Kidney capillary endothelial cell (primary cell): ENCODE results near the gene DOLPP1.

ENCODE experiments used
- DNase-seq: peaks from one replicate; pipeline ENCODE4 v3.0.0-alpha.2; 2018; ENCODE audit warnings: low spot score

DOLPP1 gene

DNA sequence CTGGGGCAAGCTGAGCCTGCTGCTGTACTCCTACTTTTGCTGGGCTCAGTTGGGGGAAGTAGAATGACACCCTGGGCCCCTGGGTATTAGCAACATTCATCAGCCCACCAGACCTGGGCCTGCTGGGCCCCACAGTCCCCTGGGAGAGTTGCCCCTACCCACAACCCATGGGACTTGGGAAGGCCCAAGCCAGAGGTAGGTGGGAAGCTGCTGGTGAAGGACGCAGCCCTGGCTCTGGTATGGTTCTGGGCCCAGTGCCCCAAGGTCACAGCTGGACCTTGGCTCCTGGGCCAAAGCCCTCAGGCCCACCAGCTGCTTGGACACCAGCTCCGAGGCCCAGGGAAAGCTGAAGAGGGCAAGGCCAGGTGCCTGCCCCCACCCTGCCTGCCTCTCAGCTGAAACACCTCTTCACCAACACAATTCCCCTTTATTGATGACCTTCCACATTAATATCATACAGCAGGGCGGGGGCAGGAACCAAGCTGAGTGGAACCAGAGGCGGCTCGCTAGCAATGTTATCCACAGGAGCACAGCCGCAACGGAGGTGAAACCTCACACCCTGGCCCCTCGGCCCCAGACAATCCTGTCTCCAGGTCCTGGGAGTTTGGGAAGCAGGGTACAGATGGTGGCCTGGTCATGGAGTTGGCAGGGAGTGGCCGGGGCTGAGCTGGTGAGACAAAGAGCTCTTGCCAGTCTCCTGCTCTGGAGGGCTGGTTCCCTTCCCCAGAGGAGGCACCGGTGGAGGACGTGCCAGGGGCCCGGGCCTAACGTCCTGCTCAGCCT is 13.7 kb downstream of the DOLPP1 start:
- no peak for DNase-seq

DNA sequence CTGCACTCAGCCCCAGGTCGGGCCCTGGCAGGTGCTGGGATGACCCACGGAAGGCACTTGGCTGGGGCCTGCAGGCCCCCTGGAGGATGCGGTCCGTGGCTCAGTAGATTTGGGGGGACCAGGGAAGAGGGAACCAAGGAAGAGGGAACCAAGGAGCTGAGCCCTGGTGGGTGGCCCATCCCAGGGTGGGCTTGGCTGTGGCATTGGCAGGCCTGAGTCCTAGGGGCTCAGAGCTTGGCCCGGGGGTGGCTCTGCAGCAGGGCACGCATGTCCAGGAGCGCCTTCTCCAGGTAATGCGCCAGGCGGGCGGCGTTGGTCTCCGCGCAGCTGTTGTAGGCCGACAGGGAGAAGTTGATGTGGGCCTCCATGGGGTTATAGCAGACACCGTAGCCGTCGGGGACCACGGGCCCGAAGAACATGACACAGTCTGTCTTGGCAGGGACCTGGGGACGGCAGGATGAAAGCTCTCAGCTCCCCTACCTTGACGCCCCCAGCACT is 14.3 kb downstream of the DOLPP1 start:
- no peak for DNase-seq

DNA sequence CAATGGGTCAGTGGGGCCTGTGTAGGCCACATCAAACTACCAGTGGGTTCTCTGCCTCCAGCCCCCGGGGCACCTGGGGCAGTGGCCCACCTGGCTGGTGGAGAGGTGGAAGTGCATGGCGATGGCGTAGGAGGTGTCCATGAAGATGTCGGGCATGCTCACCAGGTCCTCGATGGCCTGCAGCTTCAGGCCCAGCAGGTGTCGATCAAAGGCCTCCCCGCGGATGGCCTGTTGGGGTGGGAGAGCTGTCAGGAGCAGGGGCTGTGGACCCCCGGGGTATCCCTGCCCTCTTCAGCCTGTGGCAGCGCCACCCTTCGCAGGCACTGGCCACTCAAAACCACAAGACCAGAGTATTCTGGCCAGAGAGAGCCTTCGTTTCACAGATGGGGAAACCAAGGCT is 15.0 kb downstream of the DOLPP1 start:
- DNase-seq, result no peak

DNA sequence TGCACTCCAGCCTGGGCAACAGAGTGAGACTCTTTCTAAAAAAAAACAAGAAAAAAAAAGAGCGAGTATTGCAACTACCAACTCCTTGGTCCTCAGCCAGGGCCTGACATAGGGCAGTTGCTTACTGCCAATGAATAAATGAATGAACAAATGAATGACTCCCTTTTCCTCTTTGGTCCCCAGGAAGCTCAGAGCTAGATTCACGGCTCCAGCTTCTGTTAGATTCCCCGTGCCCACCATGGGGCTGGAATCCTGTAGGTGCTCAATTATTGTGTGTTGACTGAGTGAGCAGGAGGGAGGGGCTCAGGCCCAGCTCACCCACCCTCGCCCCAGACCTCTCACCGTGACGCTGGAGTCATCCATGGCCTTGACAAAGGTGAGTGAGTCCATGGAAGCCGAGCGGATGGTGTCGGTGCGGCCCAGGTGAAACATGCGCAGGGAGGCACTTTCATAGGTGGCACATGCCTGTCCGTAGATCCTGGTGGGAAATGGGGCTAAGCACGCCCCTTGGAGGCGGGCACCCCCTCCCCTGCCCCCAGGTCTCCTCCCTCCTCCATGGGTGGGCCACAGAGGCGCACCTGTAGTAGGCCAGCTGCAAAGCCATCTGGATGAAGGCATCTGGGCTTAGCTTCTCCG is 16.9 kb downstream of the DOLPP1 start:
- no peak for DNase-seq

DNA sequence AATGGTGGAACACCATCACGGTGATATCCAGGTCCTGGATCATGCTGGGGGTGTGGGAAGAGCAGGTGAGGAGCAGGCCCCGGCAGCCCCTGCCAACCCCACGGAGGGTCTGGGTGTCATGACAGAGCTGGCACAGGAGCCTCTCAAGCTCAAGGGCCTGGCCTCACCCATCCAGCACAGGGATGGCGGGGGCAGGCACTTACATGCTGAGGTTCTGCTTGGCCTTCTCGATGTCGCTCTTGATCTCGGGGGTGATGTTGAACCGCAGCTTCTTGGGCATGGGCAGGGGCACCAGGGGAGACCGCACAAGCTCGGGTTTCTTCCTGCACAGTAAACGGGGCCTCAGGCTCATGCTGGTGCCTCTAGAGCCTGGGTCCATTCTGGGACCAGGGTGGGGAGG is 17.4 kb downstream of the DOLPP1 start:
- DNase-seq, result no peak

DNA sequence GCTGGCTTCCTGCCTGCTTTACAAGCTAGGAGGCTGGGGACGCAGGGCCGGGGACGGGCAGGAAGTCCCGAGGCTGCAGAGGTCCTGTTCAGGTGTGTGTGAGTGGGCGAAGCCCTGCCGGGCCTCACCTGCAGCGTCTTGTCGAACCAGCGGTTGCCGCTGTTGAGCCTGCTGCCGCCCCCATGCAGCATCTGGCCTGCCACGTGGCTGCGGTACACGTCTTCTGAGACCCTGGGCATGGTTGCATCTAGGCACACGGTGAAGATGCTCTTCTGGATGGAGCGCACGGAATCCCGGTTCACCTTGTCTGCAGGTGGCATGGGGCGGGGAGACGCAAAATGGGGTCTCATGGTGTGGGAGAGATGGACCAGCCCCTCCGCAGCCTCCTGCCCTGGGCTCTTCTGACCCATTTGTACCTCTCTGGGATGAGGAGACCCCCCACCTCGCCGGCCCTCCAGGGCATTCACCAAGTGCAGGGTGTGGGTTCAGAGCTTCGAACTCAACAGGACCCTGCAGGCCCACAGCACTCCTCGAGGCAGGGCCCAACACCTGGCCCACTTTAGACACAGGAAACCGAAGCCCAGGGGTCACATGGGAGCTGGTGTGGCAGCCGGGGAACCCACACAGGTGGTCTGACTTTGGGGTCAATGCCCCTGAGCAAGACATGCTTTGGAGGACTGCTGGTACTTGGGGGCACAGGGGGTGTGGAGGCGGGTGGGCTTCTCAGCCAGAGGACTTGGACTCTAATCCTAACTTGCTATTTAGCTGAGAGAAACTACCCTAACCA is 19.7 kb downstream of the DOLPP1 start:
- no peak for DNase-seq

DNA sequence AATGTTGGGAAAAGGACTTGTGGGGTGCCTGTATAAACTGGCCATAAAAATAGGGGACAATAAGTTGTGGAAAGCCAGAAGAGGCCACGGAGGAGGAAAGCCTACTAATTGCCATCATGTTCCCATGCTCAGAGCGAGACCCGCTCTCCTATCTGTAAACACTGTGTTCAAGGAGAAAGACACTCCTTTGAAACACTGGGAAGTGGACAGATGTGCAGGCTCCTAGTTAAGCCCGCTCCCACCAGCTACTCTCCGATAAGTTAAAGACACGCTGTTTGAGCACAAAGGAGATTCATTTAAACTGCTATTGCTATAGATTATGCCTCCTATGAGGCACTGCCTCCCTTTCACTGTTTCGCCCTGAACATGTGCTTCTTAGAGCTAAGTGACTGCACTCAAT is 20.4 kb downstream of the DOLPP1 start:
- DNase-seq, result no peak

DNA sequence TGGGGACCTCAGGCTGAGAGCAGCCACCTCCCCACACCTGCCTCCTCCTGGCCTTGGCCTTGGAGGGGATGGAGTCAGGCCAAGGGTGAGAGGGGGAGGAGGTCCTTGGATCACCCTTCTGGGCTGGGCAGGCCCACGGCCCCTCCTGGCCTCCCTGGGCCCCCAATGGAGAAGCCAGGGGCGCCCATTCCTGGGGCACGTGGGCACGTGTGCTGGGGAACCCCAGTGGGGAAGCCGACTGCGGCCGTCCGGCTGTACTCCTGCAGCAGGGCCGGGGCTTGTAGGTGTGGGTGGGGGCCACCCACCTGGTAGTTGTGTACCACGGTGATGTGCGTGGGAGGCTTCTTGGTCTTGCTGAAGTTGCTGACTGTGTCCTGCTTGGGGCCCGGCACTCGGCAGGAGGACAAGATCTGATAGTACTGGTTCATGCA is 21.2 kb downstream of the DOLPP1 start:
- DNase-seq, result no peak

DNA sequence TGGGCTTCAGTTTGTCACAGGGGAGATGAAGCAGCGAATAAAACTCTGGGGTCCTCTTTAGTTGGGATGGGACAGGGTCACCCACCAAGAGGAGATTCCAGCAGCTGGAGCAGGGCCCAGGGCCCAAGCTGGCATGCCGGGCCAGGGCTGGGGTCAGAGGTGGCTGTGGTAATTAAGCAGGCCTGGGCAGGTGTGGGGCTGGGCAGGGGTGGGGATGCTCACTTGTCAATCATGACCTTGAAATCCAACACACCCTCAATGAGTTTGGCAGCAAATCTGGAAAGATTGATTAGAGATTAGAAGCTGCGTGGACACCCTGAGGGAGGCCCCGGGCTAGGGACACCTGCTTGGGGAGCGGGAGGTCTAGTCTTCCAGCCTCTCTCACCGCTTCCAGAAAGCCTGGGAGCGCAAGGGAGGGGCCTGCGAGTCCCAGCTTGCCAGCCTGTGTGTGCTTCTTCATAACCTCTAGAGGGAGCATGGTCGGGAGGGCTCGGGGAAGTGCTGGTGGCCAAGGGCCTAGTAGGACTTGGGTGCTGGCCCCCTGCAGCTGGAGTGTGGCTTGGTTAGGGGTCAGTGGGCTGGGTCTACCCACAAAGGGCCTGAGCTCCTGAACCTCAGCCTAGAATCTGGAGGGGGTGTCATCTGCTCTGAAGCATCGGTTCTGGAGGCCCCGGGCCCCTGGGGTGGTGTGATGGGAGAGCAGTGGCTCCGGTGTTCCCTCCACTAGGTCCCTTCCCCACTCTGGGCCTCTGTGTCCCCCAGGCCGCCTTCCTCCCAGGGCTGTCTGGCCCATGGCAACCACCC is 22.1 kb downstream of the DOLPP1 start:
- peak; percentile 29 for DNase-seq

DNA sequence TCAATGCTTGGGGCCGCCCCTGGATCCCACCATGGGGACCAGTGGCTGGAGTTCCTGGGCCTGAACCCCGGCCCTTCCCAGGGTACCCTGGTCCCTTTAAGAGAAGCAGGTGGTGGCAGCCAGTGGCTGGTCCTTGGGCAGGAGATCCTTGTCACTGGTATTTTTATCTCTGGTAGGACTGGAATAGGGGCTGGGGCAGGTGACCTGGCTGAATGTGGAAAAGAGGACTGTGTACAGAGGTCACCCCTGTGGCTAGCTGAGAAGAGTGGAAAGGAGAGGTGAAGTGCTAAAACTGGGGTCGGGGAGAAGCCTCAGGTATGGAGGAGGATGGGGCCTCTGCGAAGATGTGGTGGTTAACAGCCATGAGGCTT is 22.7 kb downstream of the DOLPP1 start:
- no peak for DNase-seq

DNA sequence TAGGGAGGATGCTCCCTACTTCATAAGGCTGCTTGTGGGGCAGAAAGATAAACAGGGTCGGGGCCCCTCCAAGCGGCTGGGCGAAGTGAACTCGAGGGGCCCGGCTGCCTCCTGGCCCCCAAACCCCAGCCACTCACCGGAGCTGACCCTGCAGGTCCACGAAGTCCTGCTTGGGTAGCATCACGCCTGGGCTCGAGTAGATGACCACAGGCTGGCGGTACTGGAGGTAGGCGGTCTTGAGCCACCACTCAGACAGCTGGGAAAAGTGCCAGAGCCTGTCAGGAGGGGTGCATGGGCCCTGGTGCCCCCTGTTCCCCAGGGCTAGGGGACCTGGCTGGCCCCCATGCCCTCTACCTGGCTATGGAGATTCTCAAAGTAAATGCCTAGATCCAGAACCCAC is 23.1 kb downstream of the DOLPP1 start:
- DNase-seq, result no peak

DNA sequence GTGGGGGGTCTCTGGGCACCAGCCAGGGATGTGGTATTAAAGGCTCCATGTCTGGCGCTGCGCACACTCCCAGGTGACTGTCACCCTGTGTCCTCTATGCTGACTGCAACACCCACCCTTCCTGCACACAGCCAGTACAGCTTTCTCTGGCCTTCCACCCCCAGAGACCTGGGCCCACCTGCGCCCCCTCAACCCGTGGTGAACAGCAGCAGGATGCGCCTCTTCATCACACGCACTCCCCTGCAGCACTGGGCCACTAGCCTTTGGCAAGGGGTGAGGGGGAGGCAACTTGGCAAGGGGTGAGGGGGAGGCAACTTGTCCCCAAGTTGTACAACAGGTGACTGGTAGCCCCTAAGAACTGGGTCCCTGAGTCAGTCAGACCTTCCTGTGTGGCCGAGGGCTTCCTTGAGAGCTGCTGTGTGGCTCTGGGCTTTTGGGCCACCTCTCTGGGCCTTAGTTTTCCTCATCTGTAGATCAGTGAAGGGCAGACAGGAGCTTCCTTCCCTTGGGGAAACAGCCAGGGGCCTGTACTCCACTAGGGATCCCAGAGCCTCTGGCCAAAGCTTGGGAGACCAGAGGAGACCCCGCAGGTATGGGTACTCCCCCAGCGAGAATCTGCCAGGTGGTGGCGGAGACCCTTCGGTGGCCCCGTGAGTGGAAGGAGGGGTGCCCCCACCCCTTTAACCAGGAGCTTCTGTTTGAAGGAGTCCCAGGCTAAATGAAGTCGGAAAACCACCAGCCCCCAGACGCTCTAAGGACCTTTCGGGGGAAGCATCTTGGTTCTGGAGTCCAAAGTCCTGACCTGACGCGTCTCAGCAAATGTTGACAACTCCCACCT is 25.2 kb downstream of the DOLPP1 start:
- DNase-seq, result no peak

DNA sequence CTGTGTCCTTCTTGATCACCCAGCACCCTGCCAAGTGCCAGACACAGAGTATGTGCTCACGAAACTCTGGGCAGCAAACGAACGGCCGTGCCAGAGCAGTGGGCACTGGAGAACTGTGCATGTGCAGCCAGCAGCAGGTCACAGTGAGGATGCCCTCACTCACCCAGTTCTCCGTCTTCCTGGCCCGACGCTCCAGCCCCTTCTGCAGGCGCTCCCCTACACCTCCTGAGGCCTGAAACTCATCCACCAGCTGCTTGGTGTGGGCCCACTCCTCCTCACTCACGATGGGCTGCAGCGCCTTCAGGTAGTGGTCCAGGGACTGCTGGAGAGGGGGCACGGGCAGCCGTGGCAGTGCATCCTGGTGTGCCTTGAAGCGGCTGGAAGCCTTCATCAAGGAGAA is 26.7 kb downstream of the DOLPP1 start:
- DNase-seq, result no peak

DNA sequence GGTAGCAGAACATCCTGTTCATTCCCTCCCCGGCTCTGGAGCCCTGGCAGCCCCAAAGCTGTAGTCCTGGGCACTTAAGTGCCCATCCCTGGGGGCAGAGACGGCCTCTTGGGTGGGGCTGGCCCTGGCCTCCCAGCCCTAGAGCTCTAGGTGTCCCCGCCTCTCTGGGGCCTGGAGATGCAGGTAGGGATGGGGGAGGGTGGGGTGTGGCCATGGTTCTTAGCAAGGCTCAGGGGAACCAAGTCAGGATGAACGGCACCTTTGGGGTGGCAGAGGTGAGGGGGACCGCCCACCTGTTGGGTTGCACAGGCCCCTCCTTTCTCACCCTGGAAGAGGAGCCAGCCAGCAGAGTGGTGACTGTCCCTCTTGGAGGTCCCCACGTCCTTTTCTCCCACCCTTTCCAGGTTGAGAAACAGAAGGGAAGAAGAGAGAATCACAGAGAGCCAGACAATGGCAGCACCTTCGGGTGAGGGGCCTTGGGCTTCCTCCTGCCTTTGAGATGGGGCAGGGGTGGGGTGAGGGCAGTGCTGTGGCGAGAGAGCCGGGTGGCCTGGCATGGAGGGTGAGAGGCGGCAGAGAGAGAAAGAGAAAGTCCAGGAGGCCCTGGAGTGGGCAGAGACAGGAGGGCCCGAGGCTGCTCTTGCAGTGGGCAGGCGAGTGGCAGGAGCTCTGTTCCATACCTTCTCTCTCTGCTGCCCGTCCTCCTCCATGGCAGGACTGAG is 27.3 kb downstream of the DOLPP1 start:
- no peak for DNase-seq

DNA sequence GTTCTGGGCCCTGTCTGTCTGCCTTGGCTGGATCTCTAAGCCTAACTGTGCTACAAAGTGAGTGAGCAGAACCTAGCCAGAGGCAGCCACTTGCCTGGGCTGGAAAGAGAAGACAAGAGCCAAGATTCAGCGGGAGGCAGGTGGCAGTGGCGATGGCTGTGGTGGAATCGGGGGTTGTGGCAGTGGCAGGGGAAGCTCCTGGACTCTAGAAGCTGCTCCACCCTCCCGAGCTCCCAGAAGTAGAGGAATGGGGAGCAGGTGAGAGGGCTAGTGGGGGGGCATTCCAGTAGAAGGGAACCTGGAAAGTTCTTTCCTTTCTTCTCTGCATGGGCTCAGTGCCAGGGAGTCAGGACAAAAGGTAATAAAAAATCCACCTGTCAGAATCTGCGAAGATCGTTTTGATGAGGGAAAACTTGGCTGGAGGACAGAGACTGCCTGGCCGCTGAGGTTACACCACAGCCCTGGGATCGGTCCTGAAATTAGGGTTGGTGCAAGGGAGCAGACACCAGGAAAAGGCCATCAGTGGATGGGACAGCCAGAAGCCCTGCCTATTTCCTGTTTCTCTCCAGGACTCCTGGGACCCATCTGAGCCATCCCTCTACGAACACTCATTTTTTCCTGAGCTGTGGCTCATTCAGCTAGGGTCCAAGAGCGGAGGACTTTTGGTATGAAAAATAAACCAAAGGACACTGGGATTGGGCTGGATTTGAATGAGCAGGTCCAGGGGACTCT is 28.1 kb downstream of the DOLPP1 start:
- DNase-seq, result no peak

DNA sequence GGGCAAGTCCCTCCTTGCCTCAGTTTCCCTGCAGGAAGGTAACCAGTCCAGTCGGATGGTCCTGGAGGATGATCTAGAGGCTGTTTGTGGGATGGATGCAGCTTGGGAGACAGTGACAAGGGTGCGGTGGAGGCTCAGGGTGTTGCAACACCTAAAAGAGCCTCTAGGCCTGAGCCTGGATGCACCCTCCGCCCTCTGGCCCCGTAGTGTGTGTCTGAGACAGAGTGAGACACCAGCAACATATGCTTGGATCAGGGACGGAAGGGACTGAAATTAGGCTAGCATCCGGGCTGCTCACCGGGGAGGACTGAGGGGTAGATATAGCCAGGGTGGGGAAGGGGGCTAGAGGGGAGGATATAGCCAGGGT is 28.6 kb downstream of the DOLPP1 start:
- no peak for DNase-seq

DNA sequence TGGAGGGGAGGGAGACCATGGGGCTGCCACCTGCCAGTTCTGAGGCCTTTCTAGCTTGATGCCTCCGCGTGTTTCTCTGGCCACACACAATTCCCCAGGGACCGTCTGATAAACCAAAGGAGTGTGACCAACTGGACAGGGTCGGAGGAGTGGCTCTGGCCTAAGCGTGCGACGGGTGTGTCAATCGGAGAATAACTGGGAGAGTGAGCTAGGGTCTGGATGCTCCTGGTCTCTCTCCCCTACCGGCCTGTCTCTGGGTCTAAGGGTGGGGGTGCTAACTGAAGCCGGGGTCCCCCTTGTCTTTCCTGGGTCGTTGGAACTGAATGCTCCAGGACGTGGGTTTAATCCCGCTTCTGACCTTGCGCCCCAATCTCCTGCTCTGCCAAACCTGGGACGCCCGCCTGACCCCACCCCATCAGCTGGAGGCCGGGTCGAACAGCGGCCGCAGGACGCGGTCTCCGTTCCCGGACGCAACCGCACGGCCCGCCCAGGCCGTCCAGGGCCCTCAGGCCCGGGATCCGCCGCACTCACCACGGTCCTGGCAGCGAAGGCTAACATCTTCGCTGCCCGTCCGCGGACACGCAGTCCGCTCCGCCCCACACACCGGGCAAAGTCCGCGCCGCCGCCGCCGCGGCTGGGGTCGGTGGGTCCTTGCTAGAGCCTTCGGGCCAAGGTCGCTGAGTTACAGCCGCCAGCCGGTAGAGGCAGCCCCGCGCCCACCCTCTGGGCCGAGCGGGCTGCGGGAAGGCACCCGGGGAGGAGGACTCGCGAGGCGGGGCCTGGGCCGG is 29.2 kb downstream of the DOLPP1 start:
- DNase-seq, result peak; percentile 18

DNA sequence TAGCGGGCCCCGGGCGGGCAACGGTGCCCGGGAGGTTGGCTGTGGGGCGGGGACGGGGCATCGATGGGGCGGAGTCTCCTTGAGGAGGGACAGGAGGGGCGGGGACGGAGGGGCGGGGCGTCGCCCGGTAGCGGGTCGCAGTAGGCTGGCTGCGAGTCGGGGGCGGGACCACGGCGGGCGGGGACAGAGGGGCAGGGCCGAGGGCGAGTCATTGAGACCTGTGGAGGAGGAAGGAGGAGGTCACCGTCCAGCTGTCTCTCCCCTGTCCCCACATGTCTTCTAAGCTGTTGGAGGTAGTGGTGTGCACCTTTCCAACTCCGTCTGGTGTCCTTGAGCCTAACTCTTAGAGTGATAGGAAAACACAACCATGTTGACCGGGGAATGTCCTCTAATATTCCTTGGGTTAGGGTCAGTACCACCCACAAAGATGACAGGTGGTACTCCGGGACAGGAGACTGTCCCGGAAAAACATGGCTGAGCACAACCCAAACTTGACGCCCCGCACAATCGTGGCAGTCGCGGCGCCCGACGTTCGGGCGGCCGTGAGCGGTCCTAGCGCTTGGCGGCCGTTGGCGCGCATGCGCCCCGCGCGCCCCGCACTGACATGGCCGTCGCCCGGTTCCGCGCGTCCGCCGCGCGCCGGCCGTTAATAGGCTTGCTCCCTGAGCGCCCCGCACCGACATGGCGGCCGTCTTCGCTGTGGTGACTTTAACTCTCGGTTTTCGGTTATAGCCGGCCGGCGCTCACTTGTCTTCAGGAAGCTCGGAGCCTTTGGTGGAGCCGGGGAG is 30.0 kb downstream of the DOLPP1 start, which contains the start of the genes CRAT and PTPA:
TSS of gene CRAT (minus strand) at position 54 of the 788 bp plus-strand sequence. CDS start 284 bp downstream, outside the sequence.
TSS of gene PTPA (plus strand) at position 676 of the 788 bp plus-strand sequence. CDS start 186 bp downstream, outside the sequence.
- DNase-seq, result peak; percentile 94
